Measurements from ENCODE around the gene SLC22A31.
A peak's percentile ranks its signal among the peaks of the same experiment; 100 is the strongest.
"Not testable (repeated sequence)": the region's sequence is repeated elsewhere in the genome, so short reads cannot be mapped to it uniquely, and the experiment has no call there.

The SLC22A31 gene

GRCh38 chr16:89172171-89172527 is 28.2 kb downstream of the SLC22A31 start:
- H3K36me3 Mint-ChIP-seq (ENCODE audit: low read depth) = no peaks in the 10 kb centered on the region
- H3K4me1 Mint-ChIP-seq (ENCODE audit: low read depth) = peaks cover 6% of the 10 kb centered on the region
- no peaks in the 10 kb centered on the region for H3K9me3 Mint-ChIP-seq
- peaks cover 6% of the 10 kb centered on the region for H3K27me3 Mint-ChIP-seq (ENCODE audit: low read depth)
- H3K4me3 Mint-ChIP-seq = no peak overlapping the region
- H3K27ac Mint-ChIP-seq = no peak overlapping the region

- Mint-ChIP-seq H3K9me3 (no peaks in the 10 kb centered on the region), H3K36me3 (ENCODE audit: low read depth) (no peaks in the 10 kb centered on the region), H3K4me1 (ENCODE audit: low read depth) (peaks cover 6% of the 10 kb centered on the region), H3K4me3 (peak within 1 kb of the TSS; percentile 76), H3K27me3 (ENCODE audit: low read depth) (peaks cover 6% of the 10 kb centered on the region), H3K27ac (no peak within 1 kb of the TSS)
These were observed 28.8 kb downstream of the SLC22A31 start, which contains the start of gene CDH15 for GRCh38 chr16:89171216-89172170. CDH15 (plus strand) TSS chr16:89171748; CDS start chr16:89171832, 84 bp downstream.

GRCh38 chr16:89170346-89171215 is 29.8 kb downstream of the SLC22A31 start:
- Mint-ChIP-seq H3K27me3 (ENCODE audit: low read depth) (peaks cover 6% of the 10 kb centered on the region), H3K4me3 (peak overlapping the region; percentile 76), H3K36me3 (ENCODE audit: low read depth) (no peaks in the 10 kb centered on the region), H3K4me1 (ENCODE audit: low read depth) (peaks cover 6% of the 10 kb centered on the region), H3K27ac (no peak overlapping the region), H3K9me3 (no peaks in the 10 kb centered on the region)

DNA sequence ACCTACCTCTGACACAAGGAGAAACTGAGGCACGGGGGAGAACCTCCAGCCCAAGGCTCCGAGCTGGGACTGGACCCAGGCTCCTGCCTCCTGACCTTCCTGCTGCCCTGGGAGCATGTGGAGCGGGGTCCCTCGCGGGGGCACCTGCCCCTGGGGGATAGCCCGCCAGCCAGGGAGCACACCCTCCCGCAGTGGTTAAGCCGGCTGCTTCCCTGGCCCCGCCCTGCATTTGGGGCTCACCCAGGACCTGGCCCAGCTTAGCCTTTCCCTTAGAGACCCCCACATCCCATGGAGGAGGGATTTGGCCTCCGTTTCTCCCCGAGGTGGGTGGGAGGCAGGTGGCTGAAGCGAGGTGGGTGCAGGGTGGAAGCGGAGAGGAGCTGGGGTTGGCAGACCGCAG is 30.6 kb downstream of the SLC22A31 start:
- Mint-ChIP-seq H3K27ac (no peak overlapping the region), H3K4me3 (no peak overlapping the region), H3K4me1 (ENCODE audit: low read depth) (peaks cover 6% of the 10 kb centered on the region), H3K36me3 (ENCODE audit: low read depth) (no peaks in the 10 kb centered on the region), H3K27me3 (ENCODE audit: low read depth) (peaks cover 6% of the 10 kb centered on the region), H3K9me3 (no peaks in the 10 kb centered on the region)

GRCh38 chr16:89168381-89169189 is 31.8 kb downstream of the SLC22A31 start:
- H3K27me3 Mint-ChIP-seq (ENCODE audit: low read depth) = peaks cover 6% of the 10 kb centered on the region
- no peak overlapping the region for H3K4me3 Mint-ChIP-seq
- no peaks in the 10 kb centered on the region for H3K9me3 Mint-ChIP-seq
- H3K27ac Mint-ChIP-seq = no peak overlapping the region
- H3K36me3 Mint-ChIP-seq (ENCODE audit: low read depth) = no peaks in the 10 kb centered on the region
- H3K4me1 Mint-ChIP-seq (ENCODE audit: low read depth) = peaks cover 6% of the 10 kb centered on the region

DNA sequence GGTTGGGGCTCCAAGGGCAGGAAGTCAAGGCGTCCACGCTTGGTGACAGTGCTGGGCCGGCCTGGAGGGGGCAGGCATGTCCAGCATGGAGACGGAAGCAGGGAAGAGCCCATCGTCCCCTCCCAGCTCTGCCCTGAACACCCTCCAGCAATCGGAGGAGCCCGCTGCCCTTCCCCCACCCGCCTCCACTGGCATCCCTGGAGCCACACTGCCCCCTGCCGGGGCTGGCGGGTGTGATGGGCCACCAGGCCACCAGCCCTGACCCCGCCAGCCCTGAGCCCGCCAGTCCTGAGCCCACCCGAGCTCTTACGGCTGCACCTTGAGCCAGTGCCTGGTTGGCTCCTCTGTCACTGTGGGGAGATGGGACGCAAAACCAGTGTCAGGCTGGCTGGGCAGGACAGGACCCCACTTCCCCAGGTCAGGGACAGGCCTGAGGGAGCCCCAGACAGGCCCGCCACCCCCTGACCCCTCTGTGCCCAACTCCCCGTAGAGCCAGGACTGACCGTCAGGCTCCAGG is 32.9 kb downstream of the SLC22A31 start:
- Mint-ChIP-seq H3K36me3 (ENCODE audit: low read depth) (no peaks in the 10 kb centered on the region), H3K4me3 (no peak overlapping the region), H3K27ac (no peak overlapping the region), H3K27me3 (ENCODE audit: low read depth) (peaks cover 6% of the 10 kb centered on the region), H3K4me1 (ENCODE audit: low read depth) (peaks cover 6% of the 10 kb centered on the region), H3K9me3 (no peaks in the 10 kb centered on the region)

GRCh38 chr16:89166696-89167424 is 33.5 kb downstream of the SLC22A31 start:
- peaks cover 6% of the 10 kb centered on the region for H3K27me3 Mint-ChIP-seq (ENCODE audit: low read depth)
- no peak overlapping the region for H3K27ac Mint-ChIP-seq

DNA sequence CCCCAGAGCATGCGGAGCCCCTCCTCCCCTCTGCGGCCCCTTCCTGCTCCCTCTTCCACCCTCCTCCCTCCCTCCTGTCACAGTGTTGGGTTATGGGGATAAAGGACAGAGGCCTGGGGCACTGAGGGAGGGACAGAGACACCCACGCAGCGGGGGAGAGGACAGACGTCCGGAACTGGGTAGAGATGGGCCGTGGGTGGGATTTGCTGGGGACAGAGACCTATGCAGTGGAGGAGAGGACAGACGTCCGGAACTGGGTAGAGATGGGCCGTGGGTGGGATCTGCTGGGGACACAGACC is 34.7 kb downstream of the SLC22A31 start:
- H3K9me3 Mint-ChIP-seq; H3K27me3 Mint-ChIP-seq (ENCODE audit: low read depth); H3K36me3 Mint-ChIP-seq (ENCODE audit: low read depth); H3K4me1 Mint-ChIP-seq (ENCODE audit: low read depth); H3K27ac Mint-ChIP-seq; H3K4me3 Mint-ChIP-seq: not testable (repeated sequence)

More at GRCh38 chr16:89166696-89167424, 33.5 kb downstream of the SLC22A31 start:
- H3K9me3 Mint-ChIP-seq = no peaks in the 10 kb centered on the region
- peaks cover 6% of the 10 kb centered on the region for H3K4me1 Mint-ChIP-seq (ENCODE audit: low read depth)
- H3K36me3 Mint-ChIP-seq (ENCODE audit: low read depth) = no peaks in the 10 kb centered on the region
- H3K4me3 Mint-ChIP-seq = no peak overlapping the region

GRCh38 chr16:89164847-89165680 is 35.3 kb downstream of the SLC22A31 start:
- H3K9me3 Mint-ChIP-seq = no peaks in the 10 kb centered on the region
- H3K4me1 Mint-ChIP-seq (ENCODE audit: low read depth) = no peaks in the 10 kb centered on the region
- H3K27me3 Mint-ChIP-seq (ENCODE audit: low read depth) = peaks cover 6% of the 10 kb centered on the region
- no peak overlapping the region for H3K4me3 Mint-ChIP-seq
- H3K36me3 Mint-ChIP-seq (ENCODE audit: low read depth) = no peaks in the 10 kb centered on the region
- H3K27ac Mint-ChIP-seq = no peak overlapping the region

DNA sequence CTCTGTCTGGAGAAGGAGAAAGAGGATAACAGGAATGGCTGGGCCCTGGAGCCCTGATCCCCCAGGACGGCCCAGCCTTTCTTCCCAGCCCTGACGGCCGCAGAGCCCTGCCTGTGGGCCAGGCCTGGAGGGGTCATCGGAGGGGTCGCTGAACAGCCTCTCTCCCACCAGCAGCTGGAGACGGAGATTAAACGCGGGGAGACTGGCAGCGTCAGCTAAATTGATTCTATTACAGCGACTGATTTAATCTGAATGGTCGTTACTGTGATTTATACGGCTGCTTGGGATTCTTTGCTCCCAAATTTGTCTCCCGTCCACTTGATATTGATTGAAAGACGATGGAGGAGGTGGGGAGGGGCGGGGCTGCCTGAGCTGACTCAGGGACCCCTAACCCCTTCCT is 35.9 kb downstream of the SLC22A31 start:
- Mint-ChIP-seq H3K9me3 (no peaks in the 10 kb centered on the region), H3K36me3 (ENCODE audit: low read depth) (no peaks in the 10 kb centered on the region), H3K4me1 (ENCODE audit: low read depth) (no peaks in the 10 kb centered on the region), H3K27ac (no peak overlapping the region), H3K4me3 (no peak overlapping the region), H3K27me3 (ENCODE audit: low read depth) (peaks cover 6% of the 10 kb centered on the region)

GRCh38 chr16:89163297-89163696 is 37.0 kb downstream of the SLC22A31 start:
- Mint-ChIP-seq H3K36me3 (ENCODE audit: low read depth) (no peaks in the 10 kb centered on the region), H3K4me1 (ENCODE audit: low read depth) (no peaks in the 10 kb centered on the region), H3K9me3 (peaks cover 3% of the 10 kb centered on the region), H3K4me3 (no peak overlapping the region), H3K27ac (no peak overlapping the region), H3K27me3 (ENCODE audit: low read depth) (no peaks in the 10 kb centered on the region)

- H3K27me3 Mint-ChIP-seq (ENCODE audit: low read depth) = no peaks in the 10 kb centered on the region
- H3K36me3 Mint-ChIP-seq (ENCODE audit: low read depth) = no peaks in the 10 kb centered on the region
- H3K4me1 Mint-ChIP-seq (ENCODE audit: low read depth) = no peaks in the 10 kb centered on the region
- no peak overlapping the region for H3K4me3 Mint-ChIP-seq
- no peak overlapping the region for H3K27ac Mint-ChIP-seq
- H3K9me3 Mint-ChIP-seq = peaks cover 10% of the 10 kb centered on the region
These were observed 38.3 kb downstream of the SLC22A31 start for GRCh38 chr16:89161763-89162713.

Data from T-helper 1 cell treated with Interleukin-12 subunit alpha and Interleukin-12 subunit beta and Interleukin-4 antibody, amounts not matched to agents 30 μg/mL and 1 μg/mL, for 36 hours (primary cell).